ENCODE data around the gene TMEM259.
A peak's percentile ranks its signal among the peaks of the same experiment; 100 is the strongest.

Gene TMEM259

GRCh38 chr19:1040476-1041271 lies 19.8 kb upstream of the TMEM259 start:
- TF ChIP-seq CTCF (conservative IDR thresholded peaks at IDR 0.05; ENCODE audit: low read depth, low read length) = no peak
- H3K4me1 ChIP-seq (ENCODE audit: low read depth, poor library complexity, severe bottlenecking) = peaks cover 34% of the 10 kb centered on the region
- H3K27ac ChIP-seq = no peak overlapping the region

GRCh38 chr19:1039646-1040475 lies 18.9 kb upstream of the TMEM259 start, which contains the start of gene ABCA7:
ABCA7 (plus strand) TSS chr19:1040107; CDS start chr19:1041362, 1,255 bp downstream.
- Histone ChIP-seq H2AFZ (ENCODE audit: low read depth) (peak within 1 kb of the TSS; percentile 45), H3K36me3 (ENCODE audit: insufficient read depth) (no peaks in the 10 kb centered on the region), H3K27ac (no peak within 1 kb of the TSS; the same call in 1 of the 2 replicates), H4K20me1 (ENCODE audit: insufficient read depth) (no peaks in the 10 kb centered on the region), H3K79me2 (ENCODE audit: insufficient read depth, low read depth) (no peaks in the 10 kb centered on the region), H3K9ac (no peak within 1 kb of the TSS; the same call in 1 of the 2 replicates), H3K4me3 (IDR thresholded peaks at IDR 0.05; ENCODE audit: insufficient read depth, low read depth, low read length) (no peak within 1 kb of the TSS), H3K4me2 (peak within 1 kb of the TSS; percentile 100), H3K27me3 (ENCODE audit: insufficient read depth, low read depth) (no peaks in the 10 kb centered on the region), H3K4me1 (ENCODE audit: low read depth, poor library complexity, severe bottlenecking) (peaks cover 34% of the 10 kb centered on the region)
- TF ChIP-seq CTCF (conservative IDR thresholded peaks at IDR 0.05; ENCODE audit: low read depth, low read length) = no peak

More at GRCh38 chr19:1040476-1041271, 19.8 kb upstream of the TMEM259 start:
- Histone ChIP-seq H3K4me2 (peak overlapping the region; percentile 100), H2AFZ (ENCODE audit: low read depth) (peak overlapping the region; percentile 29; the same call in 1 of the 2 replicates), H3K36me3 (ENCODE audit: insufficient read depth) (no peaks in the 10 kb centered on the region), H3K9ac (no peak overlapping the region; the same call in 1 of the 2 replicates), H3K4me3 (IDR thresholded peaks at IDR 0.05; ENCODE audit: insufficient read depth, low read depth, low read length) (no peak overlapping the region), H3K79me2 (ENCODE audit: insufficient read depth, low read depth) (no peaks in the 10 kb centered on the region), H3K27me3 (ENCODE audit: insufficient read depth, low read depth) (no peaks in the 10 kb centered on the region), H4K20me1 (ENCODE audit: insufficient read depth) (no peaks in the 10 kb centered on the region)

GRCh38 chr19:1038978-1039645 lies 18.2 kb upstream of the TMEM259 start:
- no peak for TF ChIP-seq CTCF (conservative IDR thresholded peaks at IDR 0.05; ENCODE audit: low read depth, low read length)
- Histone ChIP-seq H3K4me2 (peak overlapping the region; percentile 100), H3K4me3 (IDR thresholded peaks at IDR 0.05; ENCODE audit: insufficient read depth, low read depth, low read length) (no peak overlapping the region), H4K20me1 (ENCODE audit: insufficient read depth) (no peaks in the 10 kb centered on the region), H3K27ac (no peak overlapping the region; the same call in 1 of the 2 replicates), H3K27me3 (ENCODE audit: insufficient read depth, low read depth) (no peaks in the 10 kb centered on the region), H3K9ac (no peak overlapping the region), H3K79me2 (ENCODE audit: insufficient read depth, low read depth) (no peaks in the 10 kb centered on the region), H3K36me3 (ENCODE audit: insufficient read depth) (no peaks in the 10 kb centered on the region), H2AFZ (ENCODE audit: low read depth) (peak overlapping the region; percentile 45; the same call in 1 of the 2 replicates), H3K4me1 (ENCODE audit: low read depth, poor library complexity, severe bottlenecking) (peaks cover 34% of the 10 kb centered on the region)

- Histone ChIP-seq H3K4me3 (IDR thresholded peaks at IDR 0.05; ENCODE audit: insufficient read depth, low read depth, low read length) (no peak overlapping the region), H3K27me3 (ENCODE audit: insufficient read depth, low read depth) (no peaks in the 10 kb centered on the region), H3K4me2 (peak overlapping the region; percentile 100), H3K9ac (peak overlapping the region; percentile 23; the same call in 1 of the 2 replicates), H2AFZ (ENCODE audit: low read depth) (no peak overlapping the region), H4K20me1 (ENCODE audit: insufficient read depth) (no peaks in the 10 kb centered on the region), H3K79me2 (ENCODE audit: insufficient read depth, low read depth) (no peaks in the 10 kb centered on the region), H3K27ac (peak overlapping the region; percentile 76), H3K36me3 (ENCODE audit: insufficient read depth) (no peaks in the 10 kb centered on the region), H3K4me1 (ENCODE audit: low read depth, poor library complexity, severe bottlenecking) (peaks cover 34% of the 10 kb centered on the region)
- no peak for TF ChIP-seq CTCF (conservative IDR thresholded peaks at IDR 0.05; ENCODE audit: low read depth, low read length)
Observed at GRCh38 chr19:1037621-1038064, 16.7 kb upstream of the TMEM259 start.

Data from KMS-11 (cell line).